GM18517 (cell line): ENCODE results near the gene S100A13.
"Not testable (repeated sequence)": the region's sequence is repeated elsewhere in the genome, so short reads cannot be mapped to it uniquely, and the experiment has no call there.

Experiments
- ATAC-seq: cut with Tn5 transposase; IDR thresholded peaks from one replicate; pipeline ENCODE4 v1.9.1; 2021; ENCODE audit warnings: mild to moderate bottlenecking, moderate library complexity; ENCODE audit not compliant: unreplicated experiment

Gene S100A13

DNA sequence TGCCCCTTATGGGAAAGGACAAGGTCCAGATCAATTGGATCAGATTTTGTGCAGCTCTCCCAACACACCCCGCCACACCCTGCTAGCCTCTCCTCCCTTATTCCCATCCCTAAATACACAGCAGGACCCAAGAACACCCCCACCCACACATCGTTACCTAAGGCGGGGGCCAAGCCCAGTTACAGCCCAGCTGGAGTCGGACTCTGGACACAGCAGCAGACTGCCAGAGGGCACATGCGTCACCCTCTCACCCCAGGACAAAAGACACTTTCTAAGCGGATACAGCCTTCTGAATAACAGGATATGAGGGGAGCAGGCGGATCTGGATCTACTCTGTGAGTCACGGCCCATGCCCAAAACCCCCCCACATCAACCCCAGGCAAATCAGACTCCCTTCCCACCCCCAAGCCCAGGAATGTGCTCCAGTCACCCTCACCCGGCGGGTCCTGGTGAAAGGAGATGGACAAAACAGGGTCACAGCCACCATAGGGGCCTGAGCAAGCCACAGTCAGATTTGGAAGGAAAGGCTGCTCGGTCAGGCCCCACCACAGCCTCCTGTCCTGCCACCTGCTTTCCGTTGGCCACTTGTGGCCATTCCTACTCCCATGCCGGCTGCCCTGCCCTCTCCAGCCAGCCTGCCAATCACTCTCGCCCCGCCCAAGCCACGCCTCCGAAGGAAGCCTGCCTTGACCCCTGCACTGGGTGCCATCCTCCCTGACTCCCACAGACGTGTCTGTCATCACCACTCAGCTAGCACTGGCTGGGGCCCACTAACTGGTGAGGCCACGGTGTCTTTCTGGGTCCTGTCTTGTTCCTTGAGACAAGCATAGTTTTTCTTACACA lies 18.3 kb downstream of the S100A13 start:
- no peak for ATAC-seq

GRCh38 chr1:153608089-153608682 lies 19.1 kb downstream of the S100A13 start:
- ATAC-seq = no peak

GRCh38 chr1:153607381-153607780 lies 19.9 kb downstream of the S100A13 start:
- ATAC-seq = no peak

- ATAC-seq = no peak
These were observed 21.1 kb downstream of the S100A13 start for GRCh38 chr1:153606194-153606593.

DNA sequence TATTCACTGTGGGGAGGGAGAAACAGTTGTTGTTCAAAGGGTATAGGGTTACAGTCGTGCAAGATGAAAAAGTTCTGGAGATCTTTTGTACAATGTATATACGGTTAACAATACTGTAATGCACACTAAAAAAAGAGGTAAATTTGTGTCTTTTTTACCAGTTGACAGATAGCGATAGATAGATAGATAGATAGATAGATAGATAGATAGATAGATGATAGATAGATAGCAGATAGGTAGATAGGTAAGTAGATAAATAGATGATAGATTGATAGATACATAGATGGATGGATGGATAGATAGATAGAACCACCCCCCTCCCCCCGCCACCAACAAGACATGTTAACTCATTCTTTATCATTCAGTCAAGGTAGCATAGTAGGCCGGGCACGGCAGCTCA lies 24.6 kb downstream of the S100A13 start:
- ATAC-seq = no peak

DNA sequence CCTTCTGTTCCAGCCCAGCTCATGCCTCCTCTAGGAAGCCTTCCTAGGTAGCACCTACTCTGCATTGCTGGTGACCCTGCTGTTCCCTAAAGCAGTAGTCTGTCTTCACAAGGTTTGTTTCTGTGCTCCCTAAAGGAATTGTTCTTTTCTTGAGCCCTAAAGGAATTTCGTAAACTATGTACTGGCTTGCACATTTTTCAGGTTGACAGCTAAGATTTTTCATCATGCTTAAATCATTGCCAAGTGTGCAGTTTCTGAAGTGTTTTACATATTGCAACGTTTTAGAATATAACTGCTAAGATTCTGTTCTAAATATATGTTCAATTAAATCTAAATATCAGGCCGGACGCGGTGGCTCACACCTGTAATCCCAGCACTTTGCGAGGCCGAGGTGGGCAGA lies 27.5 kb downstream of the S100A13 start:
- no peak for ATAC-seq

DNA sequence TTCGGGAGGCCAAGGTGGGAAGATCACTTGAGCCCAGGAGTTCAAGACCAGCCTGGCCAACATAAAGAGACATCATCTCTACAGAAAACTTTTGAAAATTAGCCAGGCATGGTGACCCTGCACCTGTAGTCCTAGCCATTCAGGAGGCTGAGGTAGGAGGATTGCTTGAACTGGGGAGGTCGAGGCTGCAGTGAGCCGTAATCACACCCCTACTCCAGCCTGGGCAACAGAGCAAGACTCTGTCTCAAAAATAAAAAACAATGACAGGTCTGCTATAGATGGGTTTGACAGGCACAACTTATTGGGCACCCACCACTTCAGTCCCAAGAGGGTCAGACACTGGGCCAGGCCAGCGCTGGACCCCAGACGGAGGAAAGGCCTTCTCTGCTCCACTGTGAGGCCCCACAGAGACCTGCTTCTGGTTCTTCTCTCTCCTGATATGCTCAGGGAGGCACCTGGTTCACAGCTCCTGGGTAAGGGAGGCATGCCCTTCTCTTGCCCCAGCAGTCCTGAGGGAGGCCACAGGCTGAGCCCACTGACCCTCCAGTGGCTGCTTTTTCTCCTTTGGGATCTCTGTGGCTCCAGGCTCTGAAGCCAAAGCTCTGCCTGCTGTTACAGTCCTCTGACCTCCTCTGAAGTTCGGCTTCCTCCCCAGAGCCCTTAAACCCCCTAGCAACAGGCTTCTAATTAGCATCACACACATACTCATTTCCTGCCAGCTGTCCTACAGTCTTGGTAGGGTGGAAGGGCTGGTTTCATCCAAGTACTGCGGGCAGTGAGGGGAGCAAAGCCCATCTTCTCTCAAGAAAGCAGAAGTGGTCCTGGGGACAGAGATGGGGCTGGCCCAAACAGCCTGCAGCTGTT lies 28.8 kb downstream of the S100A13 start:
- ATAC-seq = peak; percentile 97

GRCh38 chr1:153597206-153597605 lies 30.1 kb downstream of the S100A13 start:
- ATAC-seq = no peak

- ATAC-seq = no peak
These were observed 34.6 kb downstream of the S100A13 start for GRCh38 chr1:153592748-153593147.

GRCh38 chr1:153588482-153588881 lies 38.8 kb downstream of the S100A13 start:
- ATAC-seq = no peak

GRCh38 chr1:153588033-153588432 lies 39.3 kb downstream of the S100A13 start:
- not testable (repeated sequence) for ATAC-seq

GRCh38 chr1:153587314-153587713 lies 40.0 kb downstream of the S100A13 start:
- no peak for ATAC-seq

GRCh38 chr1:153586347-153586746 lies 41.0 kb downstream of the S100A13 start:
- ATAC-seq = no peak

- no peak for ATAC-seq
These were observed 42.3 kb downstream of the S100A13 start for GRCh38 chr1:153585006-153585405.

DNA sequence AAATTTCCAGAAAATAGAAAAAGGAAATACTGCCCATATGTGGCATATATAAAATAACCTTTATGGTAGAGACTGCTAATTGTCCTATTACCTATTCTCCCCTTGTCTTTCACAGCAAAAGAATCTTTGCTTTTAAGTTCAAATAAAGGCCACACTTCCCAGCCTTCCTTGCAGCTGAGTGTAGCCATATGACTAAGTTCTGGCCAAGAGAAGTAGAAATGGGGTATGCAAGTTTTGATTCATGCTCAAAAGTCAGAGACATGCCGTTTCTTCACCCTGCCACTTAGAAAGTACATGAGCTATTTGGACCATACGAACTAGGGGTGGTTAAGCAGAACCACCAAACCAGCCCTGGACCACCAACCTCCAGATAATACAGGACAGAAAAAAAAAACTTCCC lies 43.3 kb downstream of the S100A13 start:
- no peak for ATAC-seq

GRCh38 chr1:153583514-153583913 lies 43.8 kb downstream of the S100A13 start:
- not testable (repeated sequence) for ATAC-seq

GRCh38 chr1:153582836-153583235 lies 44.5 kb downstream of the S100A13 start:
- not testable (repeated sequence) for ATAC-seq

GRCh38 chr1:153578936-153579335 lies 48.4 kb downstream of the S100A13 start:
- no peak for ATAC-seq

GRCh38 chr1:153578490-153578889 lies 48.8 kb downstream of the S100A13 start:
- ATAC-seq = no peak

DNA sequence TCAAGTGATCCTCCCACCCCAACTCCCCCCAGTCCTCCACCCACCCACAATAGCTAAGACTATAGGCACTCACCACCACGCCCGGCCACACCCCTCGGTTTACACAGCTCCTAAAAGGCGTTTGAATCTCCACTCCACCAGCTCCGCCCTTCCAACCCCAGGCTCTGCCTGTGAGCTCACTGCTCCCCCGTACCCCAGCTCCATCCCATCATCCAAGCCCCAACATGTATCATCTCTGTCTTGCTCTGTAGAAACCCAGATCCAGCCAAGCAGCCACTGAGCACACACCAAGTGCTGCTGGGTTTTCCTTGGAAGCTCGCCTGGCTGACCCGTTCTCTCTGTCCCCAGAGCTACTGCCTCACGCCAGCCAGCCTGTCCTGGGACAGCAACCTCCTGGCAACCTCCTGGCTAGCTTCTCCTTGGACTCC lies 49.7 kb downstream of the S100A13 start:
- no peak for ATAC-seq

DNA sequence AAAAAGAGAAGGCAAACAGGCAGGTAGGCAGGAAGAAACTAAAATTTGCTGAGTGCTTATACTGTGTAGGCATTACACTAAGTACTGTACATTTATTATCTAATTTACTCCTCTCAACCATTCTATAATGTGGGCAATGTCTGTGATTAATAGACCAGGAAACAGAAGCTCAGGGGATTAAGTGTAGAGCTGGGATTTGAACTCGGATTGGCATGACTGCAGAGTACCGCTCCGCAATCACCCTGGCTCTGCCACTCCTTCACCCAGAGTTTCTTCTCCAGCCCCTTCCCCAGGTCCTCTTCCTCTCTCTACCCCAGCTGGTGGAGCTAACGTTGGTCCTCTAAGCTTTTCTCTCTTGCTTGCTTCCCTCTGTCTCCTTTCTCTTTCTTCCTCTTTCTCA lies 50.2 kb downstream of the S100A13 start:
- no peak for ATAC-seq
